Memory B cell (primary cell): ENCODE data around the gene NYAP2.
A peak's percentile ranks its signal among the peaks of the same experiment; 100 is the strongest.

ENCODE experiments used
- ATAC-seq: fragments of 150-1000 bp; cut with Tn5 transposase; 2 replicates; pipeline ENCODE4 v1.10.0; 2021; ENCODE audit warnings: low read depth, mild to moderate bottlenecking, moderate library complexity
- DNase-seq, 2 donors: peaks; one replicate each; pipeline ENCODE4 v3.0.0; 2022; ENCODE audit warnings: low spot score in 2 of 2
- H3K27ac Mint-ChIP-seq: one replicate; pipeline ENCODE4 v1.8.0; 2022; ENCODE audit warnings: mild to moderate bottlenecking, moderate library complexity, mixed read lengths
- H3K27me3 Mint-ChIP-seq: one replicate; pipeline ENCODE4 v1.8.0; 2022; ENCODE audit warnings: mixed read lengths
- H3K36me3 Mint-ChIP-seq: one replicate; pipeline ENCODE4 v1.8.0; 2022; ENCODE audit warnings: mild to moderate bottlenecking, mixed read lengths
- H3K4me1 Mint-ChIP-seq: one replicate; pipeline ENCODE4 v1.8.0; 2022; ENCODE audit warnings: mixed read lengths
- H3K4me3 Mint-ChIP-seq: one replicate; pipeline ENCODE4 v1.8.0; 2022; ENCODE audit warnings: mild to moderate bottlenecking, moderate library complexity, mixed read lengths
- H3K9me3 Mint-ChIP-seq: one replicate; pipeline ENCODE4 v1.8.0; 2022; ENCODE audit warnings: mixed read lengths

Gene NYAP2

DNA sequence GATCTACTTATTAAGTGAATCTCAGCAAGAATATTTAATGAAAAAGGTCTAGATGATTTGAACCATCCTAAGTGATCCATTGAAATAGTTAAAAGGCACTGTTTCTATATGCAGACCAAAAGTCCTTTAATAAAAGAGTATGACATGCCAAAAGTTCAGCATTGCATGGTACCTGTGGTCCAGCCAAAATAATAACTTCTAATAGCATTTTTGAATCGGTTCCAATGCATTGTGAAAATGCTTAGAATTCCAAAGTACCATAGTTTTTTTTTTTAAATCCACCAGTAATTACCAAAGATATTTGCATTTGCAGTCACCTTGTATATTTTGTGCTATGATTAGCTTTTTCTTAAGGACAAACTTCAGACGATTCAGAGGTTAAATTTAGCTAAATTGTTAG lies 79.9 kb downstream of the NYAP2 start:
- no peak overlapping the region for H3K27ac Mint-ChIP-seq
- H3K36me3 Mint-ChIP-seq = no peaks in the 10 kb centered on the region
- H3K4me3 Mint-ChIP-seq = no peak overlapping the region
- no peaks in the 10 kb centered on the region for H3K4me1 Mint-ChIP-seq
- DNase-seq (no peak), ATAC-seq (no peak)
- peaks cover under 1% of the 10 kb centered on the region for H3K9me3 Mint-ChIP-seq
- peaks cover 6% of the 10 kb centered on the region for H3K27me3 Mint-ChIP-seq

DNA sequence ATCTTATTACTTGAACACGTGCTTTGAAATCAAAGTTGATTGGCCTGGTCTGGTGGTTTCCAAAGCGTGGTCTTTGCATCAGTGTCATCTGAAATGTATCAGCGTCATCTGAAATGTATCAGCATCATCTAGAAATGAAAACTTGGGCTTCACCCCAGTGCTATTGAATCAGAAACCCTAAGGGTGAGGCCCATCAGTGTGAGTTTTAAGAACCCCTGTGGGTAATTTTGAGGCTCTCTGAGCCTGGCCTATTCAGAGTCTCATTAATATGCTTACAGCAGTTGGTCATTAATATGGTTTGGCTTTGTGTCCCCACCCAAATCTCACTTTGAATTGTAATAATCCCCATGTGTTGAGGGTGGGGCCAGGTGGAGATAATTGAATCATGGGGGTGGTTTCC lies 85.2 kb downstream of the NYAP2 start:
- ATAC-seq (no peak), DNase-seq (no peak)
- H3K27ac Mint-ChIP-seq = no peak overlapping the region
- no peaks in the 10 kb centered on the region for H3K27me3 Mint-ChIP-seq
- H3K4me1 Mint-ChIP-seq = no peaks in the 10 kb centered on the region
- H3K9me3 Mint-ChIP-seq = no peaks in the 10 kb centered on the region
- peaks cover 2% of the 10 kb centered on the region for H3K36me3 Mint-ChIP-seq
- no peak overlapping the region for H3K4me3 Mint-ChIP-seq

DNA sequence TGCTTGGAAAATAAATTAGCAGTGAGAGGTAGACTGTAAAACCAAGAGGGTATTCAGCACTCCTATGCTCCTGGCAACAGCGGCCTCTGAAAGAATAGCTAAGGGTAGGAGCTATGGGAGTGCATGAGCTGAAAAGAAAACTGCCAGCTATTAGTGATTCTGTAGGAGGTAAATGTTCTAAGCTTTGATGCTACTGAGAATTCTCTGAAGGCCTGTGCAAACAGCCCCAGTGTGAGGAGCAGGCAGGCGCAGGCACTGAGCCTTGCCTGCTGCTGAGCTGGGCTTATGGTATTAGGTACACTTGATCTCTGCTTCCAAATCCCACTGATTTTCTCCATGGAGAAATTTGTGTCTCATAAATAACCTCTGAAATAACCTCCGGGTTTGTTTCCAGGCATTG lies 86.7 kb downstream of the NYAP2 start:
- Mint-ChIP-seq H3K4me3 (no peak overlapping the region), H3K9me3 (no peaks in the 10 kb centered on the region), H3K27me3 (no peaks in the 10 kb centered on the region), H3K36me3 (peaks cover 2% of the 10 kb centered on the region), H3K27ac (no peak overlapping the region), H3K4me1 (no peaks in the 10 kb centered on the region)
- ATAC-seq = no peak
- no peak for DNase-seq

DNA sequence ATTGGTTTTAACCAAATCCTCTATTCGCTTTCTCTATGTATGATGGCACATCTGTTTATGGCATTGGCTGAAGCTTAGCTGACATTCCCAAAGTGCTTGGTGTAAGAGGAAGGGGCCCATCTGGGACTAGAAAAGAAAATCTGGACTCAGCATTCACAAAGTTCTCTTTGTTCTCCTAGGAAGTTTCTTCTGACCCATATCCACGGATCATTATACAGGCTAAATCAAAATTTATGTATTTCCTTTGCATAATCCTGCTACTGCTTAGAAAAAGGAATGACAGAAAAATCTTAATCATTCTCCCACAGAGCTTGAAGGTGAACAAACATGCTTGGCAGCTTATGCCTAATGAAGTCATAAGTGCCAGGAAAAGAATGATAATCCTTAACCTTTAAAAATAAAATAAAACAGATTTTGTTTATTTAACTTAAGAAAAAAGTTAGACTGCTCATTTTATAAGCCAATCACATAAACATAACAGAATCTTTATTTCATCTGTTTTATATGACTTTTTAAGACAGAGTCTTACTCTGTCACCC lies 88.4 kb downstream of the NYAP2 start:
- Mint-ChIP-seq H3K36me3 (peaks cover 2% of the 10 kb centered on the region), H3K9me3 (no peaks in the 10 kb centered on the region), H3K27me3 (no peaks in the 10 kb centered on the region), H3K27ac (no peak overlapping the region), H3K4me1 (no peaks in the 10 kb centered on the region), H3K4me3 (no peak overlapping the region)
- ATAC-seq = no peak
- no peak for DNase-seq

DNA sequence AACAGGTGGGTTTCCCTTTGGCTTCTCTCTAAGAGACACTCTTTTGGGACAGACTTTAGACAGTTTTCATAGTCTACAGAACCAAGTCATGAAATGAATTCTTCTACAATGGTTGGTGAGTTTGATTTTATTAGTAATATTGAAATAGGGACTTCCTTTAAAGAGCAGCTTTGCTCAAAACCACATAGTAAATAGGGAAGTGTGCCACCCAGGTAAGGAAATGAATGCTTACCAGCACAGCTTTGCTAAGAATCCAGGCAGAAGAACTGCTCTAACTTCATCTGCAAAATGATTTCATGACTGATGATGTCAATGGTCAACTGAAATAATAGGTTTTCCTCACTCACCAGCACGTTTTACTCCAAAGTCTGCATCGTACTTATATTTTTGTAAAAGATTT lies 89.2 kb downstream of the NYAP2 start:
- peak; percentile 95 for ATAC-seq
- Mint-ChIP-seq H3K4me1 (no peaks in the 10 kb centered on the region), H3K4me3 (no peak overlapping the region), H3K27ac (peak overlapping the region; percentile 35), H3K9me3 (no peaks in the 10 kb centered on the region), H3K27me3 (no peaks in the 10 kb centered on the region), H3K36me3 (peaks cover 2% of the 10 kb centered on the region)
- DNase-seq = no peak

DNA sequence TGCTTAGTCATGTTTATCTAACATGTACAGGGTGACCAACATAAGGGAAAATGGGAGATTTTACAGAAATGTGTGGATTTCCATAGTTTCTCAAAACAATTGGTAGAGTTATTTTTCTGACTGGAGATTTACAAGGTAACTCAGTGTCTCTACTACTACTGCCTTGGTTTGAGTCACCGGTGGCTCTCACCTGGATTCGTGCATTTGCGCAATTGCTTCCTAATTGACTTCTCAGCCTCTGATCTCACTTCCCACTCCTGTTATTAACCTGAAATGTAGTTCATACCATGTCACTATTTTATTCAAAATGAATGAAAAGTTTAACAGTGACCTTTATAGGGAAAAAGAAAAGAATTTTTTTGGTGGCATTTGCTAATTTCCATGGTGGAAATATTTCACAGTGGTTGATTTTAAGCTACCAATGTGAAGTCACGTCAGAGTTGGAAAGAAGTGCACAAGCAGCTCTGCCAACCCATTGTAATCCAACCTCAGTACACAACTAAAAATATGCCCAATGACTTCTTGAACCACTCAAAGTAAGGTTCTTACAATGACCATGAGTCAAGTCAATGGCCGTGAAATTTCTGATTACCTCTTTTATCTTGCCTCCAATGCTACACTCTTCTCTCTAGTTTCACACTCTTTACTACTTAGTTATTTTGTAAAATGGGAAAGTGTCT lies 94.0 kb downstream of the NYAP2 start:
- peaks cover 2% of the 10 kb centered on the region for H3K27me3 Mint-ChIP-seq
- no peak for DNase-seq
- H3K9me3 Mint-ChIP-seq = no peaks in the 10 kb centered on the region
- no peak overlapping the region for H3K4me3 Mint-ChIP-seq
- no peak for ATAC-seq
- no peaks in the 10 kb centered on the region for H3K36me3 Mint-ChIP-seq
- H3K4me1 Mint-ChIP-seq = no peaks in the 10 kb centered on the region
- H3K27ac Mint-ChIP-seq = no peak overlapping the region

DNA sequence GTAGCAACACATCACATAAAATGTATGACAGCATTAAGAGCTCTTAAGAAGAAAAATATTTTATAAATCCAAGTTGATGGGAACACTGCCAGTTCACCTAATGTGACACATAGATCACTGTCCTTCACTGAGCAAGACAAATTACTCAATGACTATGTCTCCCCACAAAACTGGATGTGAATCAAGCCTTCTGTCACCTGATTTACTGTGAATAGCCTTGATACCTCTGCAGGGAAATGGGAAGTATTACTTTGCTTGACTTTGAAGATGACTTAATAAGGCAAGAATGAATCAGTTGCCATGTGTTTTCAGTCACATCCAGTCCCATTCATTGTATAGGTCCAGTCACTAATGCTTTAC lies 94.6 kb downstream of the NYAP2 start:
- ATAC-seq = no peak
- Mint-ChIP-seq H3K36me3 (no peaks in the 10 kb centered on the region), H3K9me3 (no peaks in the 10 kb centered on the region), H3K4me3 (no peak overlapping the region), H3K27me3 (peaks cover 2% of the 10 kb centered on the region), H3K4me1 (no peaks in the 10 kb centered on the region), H3K27ac (no peak overlapping the region)
- no peak for DNase-seq

DNA sequence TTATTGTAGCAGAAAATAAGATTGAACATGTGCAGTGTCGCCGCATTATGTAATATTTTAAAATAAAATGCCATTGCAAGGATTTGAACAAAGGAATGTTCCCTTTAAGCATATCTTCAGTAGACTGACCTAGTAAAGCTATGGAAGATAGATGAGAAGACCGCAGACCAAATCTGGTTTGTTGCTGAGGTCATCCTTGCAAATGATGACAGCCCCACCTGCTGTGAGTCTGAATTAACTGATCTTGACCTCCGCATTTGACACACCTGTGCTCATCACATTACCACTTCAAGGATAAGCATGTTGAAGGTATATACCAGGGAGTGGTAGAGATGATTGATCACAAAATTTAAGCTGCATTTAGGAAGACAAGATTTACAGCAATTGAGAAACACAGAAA lies 96.2 kb downstream of the NYAP2 start:
- no peak for ATAC-seq
- Mint-ChIP-seq H3K4me1 (no peaks in the 10 kb centered on the region), H3K36me3 (no peaks in the 10 kb centered on the region)

DNA sequence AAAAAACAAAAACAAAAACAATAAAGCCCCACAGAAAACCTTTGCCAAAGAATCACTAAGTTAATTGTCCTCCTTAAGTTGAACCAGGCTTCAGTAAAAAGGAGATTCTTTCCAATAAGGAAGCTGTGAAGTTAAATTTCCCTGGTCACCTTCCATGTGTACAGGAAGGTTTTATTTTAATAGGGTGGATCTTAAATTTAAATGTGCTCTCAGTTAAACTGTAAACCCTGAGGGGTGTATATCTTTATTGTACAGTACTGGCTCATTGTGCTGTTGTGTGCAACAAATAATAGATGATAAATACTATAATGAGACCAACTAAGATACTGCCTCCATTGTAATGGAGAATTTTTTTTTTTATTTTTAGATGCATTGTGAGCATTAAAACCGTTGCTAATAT lies 97.1 kb downstream of the NYAP2 start:
- DNase-seq (no peak), ATAC-seq (no peak)
- H3K27me3 Mint-ChIP-seq = peaks cover 4% of the 10 kb centered on the region
- H3K36me3 Mint-ChIP-seq = no peaks in the 10 kb centered on the region
- no peak overlapping the region for H3K27ac Mint-ChIP-seq
- no peak overlapping the region for H3K4me3 Mint-ChIP-seq
- H3K4me1 Mint-ChIP-seq = no peaks in the 10 kb centered on the region
- H3K9me3 Mint-ChIP-seq = no peaks in the 10 kb centered on the region

More for the DNA sequence above, 96.2 kb downstream of the NYAP2 start:
- peaks cover 4% of the 10 kb centered on the region for H3K27me3 Mint-ChIP-seq
- no peak overlapping the region for H3K4me3 Mint-ChIP-seq
- DNase-seq = no peak
- no peaks in the 10 kb centered on the region for H3K9me3 Mint-ChIP-seq
- H3K27ac Mint-ChIP-seq = no peak overlapping the region

DNA sequence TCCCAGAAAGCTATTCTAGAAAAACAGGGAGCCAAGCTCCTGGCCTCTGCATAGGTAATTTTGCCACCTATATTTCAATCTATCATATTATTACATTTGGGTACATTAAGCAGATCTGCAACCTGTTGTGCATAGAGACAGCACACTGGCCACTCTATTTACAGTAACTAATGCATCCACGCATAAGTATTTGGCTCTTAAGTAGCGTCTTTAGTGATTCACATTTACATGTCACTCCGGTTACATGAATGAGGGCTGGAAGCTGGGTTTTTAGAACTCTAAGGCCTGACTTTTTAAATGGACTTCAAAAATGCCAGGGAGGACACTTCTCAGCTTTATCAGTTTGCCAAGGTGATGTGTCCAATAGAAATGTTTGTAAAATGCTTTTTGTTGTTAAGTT lies 97.7 kb downstream of the NYAP2 start:
- DNase-seq (no peak), ATAC-seq (no peak)
- no peaks in the 10 kb centered on the region for H3K4me1 Mint-ChIP-seq
- H3K4me3 Mint-ChIP-seq = no peak overlapping the region
- H3K9me3 Mint-ChIP-seq = no peaks in the 10 kb centered on the region
- H3K36me3 Mint-ChIP-seq = no peaks in the 10 kb centered on the region
- H3K27ac Mint-ChIP-seq = no peak overlapping the region
- peaks cover 4% of the 10 kb centered on the region for H3K27me3 Mint-ChIP-seq

DNA sequence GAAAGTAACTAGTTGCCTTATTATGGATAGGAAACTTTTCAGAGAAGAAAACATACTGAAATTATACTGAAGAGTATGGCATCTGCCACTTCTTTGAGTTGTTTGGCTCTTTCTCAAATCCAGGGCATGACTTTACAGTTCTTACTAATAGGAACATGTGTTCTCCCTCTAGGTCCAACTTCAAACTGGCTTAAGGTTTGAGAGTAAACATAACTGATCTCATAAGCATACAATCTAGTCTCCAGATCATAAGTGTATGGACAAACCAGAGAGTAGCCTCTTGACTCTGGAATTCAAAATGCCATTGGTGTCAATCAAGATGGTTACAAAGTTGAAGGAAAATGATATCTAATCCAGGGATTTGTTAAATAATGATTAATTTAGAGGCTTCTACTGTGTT lies 101.5 kb downstream of the NYAP2 start:
- Mint-ChIP-seq H3K36me3 (no peaks in the 10 kb centered on the region), H3K4me1 (peaks cover 2% of the 10 kb centered on the region), H3K4me3 (no peak overlapping the region), H3K9me3 (no peaks in the 10 kb centered on the region), H3K27ac (no peak overlapping the region), H3K27me3 (peaks cover 7% of the 10 kb centered on the region)
- ATAC-seq (no peak), DNase-seq (no peak)

DNA sequence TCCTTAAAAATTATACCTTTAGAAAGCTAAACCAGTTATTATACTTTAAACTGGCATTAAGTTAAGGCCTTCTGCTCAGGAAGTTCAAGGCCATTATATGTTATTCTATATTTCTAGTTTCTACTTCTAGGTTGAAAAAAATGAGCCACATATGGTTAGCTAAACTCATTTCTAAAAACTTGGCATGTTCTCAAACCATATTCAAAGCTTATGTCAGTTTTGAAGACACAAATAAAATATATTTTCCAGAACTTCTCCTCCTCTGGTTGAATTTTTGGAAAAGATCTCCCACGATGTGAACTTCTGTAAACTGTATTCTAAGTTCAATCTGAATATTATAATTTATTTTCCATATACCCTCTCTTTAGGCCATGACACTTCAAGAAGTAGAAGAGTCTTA lies 103.5 kb downstream of the NYAP2 start:
- no peak for DNase-seq

DNA sequence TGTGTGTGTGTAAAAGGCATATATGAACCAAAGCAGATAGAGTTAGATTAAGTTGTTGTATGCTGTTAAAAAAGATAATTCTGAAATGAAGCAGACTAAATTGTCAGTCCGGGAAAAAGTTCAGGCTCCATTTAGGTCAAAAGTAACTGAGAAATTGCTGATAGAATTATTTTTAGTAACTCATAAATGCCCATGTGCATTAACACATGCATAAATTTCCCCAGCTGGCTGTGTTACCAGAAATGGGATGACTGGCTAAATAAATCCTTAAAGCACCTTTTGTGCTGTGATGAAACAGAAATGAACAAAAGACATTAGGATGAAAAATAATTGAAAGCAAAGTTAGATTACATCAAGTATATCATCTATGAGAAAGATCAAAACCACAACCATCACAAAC lies 111.3 kb downstream of the NYAP2 start:
- H3K4me1 Mint-ChIP-seq = peaks cover under 1% of the 10 kb centered on the region
- peaks cover 8% of the 10 kb centered on the region for H3K27me3 Mint-ChIP-seq
- no peak overlapping the region for H3K4me3 Mint-ChIP-seq
- no peaks in the 10 kb centered on the region for H3K36me3 Mint-ChIP-seq
- H3K27ac Mint-ChIP-seq = no peak overlapping the region
- DNase-seq = no peak
- ATAC-seq = no peak
- H3K9me3 Mint-ChIP-seq = no peaks in the 10 kb centered on the region

More for the DNA sequence above, 103.5 kb downstream of the NYAP2 start:
- no peaks in the 10 kb centered on the region for H3K9me3 Mint-ChIP-seq
- no peak for ATAC-seq
- no peaks in the 10 kb centered on the region for H3K36me3 Mint-ChIP-seq
- no peak overlapping the region for H3K27ac Mint-ChIP-seq
- H3K4me3 Mint-ChIP-seq = no peak overlapping the region
- H3K27me3 Mint-ChIP-seq = peaks cover 7% of the 10 kb centered on the region
- peaks cover 2% of the 10 kb centered on the region for H3K4me1 Mint-ChIP-seq

DNA sequence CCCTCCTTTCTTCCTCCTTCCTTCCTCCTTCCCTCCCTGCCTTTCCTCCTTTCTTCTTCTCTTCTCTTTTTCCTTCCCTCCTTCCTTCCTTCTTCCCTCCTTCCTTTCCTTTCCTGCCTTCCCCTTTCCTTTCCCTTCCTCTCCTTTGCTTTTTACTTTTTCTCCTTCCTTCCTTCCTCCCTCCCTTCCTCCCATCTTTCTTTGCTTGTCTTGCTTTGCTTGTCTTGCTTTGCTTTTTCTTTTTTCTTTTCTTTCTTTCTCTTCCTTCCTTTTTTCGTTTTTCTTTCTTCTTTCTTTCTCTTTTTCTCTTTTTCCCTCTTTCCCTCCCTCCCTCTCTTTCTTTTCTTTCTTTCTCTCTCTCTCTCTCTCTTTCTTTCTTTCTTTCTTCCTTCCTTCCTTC lies 113.0 kb downstream of the NYAP2 start:
- Mint-ChIP-seq H3K4me1 (no peaks in the 10 kb centered on the region), H3K36me3 (no peaks in the 10 kb centered on the region), H3K4me3 (no peak overlapping the region), H3K27ac (no peak overlapping the region), H3K27me3 (peaks cover 7% of the 10 kb centered on the region), H3K9me3 (no peaks in the 10 kb centered on the region)
- ATAC-seq (no peak), DNase-seq (no peak)

DNA sequence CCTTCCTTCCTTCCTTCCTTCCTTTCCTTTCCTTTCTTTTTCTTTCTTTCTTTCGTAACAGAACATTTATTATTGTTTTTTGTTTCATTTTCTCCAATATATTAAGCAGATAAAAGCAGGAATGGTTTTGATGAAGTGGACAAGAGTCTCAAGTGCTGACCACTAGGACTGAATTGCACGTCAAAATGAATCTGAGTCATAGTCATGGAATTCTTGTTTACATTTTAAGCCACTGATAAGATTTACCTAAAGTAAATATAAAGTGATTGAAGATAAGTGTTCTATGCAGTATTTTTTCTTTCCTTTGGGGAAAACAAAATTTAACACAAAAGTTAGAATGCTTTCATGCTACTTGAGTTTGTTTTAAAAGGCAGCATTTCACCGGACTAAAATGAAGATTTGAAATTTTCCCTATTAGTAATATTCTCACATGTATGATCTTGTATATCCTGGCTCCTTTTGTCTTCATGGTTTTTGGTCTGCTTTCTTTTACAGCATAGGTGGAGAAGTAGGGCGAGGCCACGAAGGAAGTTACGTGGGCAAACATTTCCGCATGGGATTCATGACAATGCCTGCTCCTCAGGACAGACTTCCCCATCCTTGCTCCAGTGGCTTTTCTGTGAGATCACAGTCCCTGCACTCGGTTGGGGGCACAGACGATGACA lies 113.5 kb downstream of the NYAP2 start:
- Mint-ChIP-seq H3K4me1 (no peaks in the 10 kb centered on the region), H3K27ac (no peak overlapping the region), H3K36me3 (no peaks in the 10 kb centered on the region), H3K27me3 (peaks cover 7% of the 10 kb centered on the region), H3K9me3 (no peaks in the 10 kb centered on the region), H3K4me3 (no peak overlapping the region)
- ATAC-seq (no peak), DNase-seq (no peak)
